Caco-2 (cell line): ENCODE measurements around the gene SLC34A3. TPM values are rescaled to one million over a fixed set of nuclear protein-coding genes. Genes with fewer than 3 reads are reported as not detected.
A peak's percentile ranks its signal among the peaks of the same experiment; 100 is the strongest.

Experiments used
- BruUV-seq: library from RNA; stranded (reverse); fragments of 400-500 nt; replicated peaks from 2 replicates; lab custom pipeline; 2021; lab: Mats Ljungman, UMichigan
- CTCF ChIA-PET: fragments of 300-600 bp; sonication (Branson Sonifier 250); formaldehyde crosslinking; loops from one replicate; lab custom pipeline; 2022; ENCODE audit warnings: antibody characterized with exemption; lab: Charles Lee
- POLR2A ChIA-PET: fragments of 300-600 bp; sonication (Branson Sonifier 250); formaldehyde crosslinking; loops from one replicate; lab custom pipeline; 2022; ENCODE audit warnings: antibody characterized with exemption; lab: Charles Lee
- DNase-seq, 2 experiments: peaks; one replicate each; pipeline versions ENCODE4 v3.0.0 to v3.0.0-alpha.2; 2020 to 2022
- H3K27me3 ChIP-seq: replicated peaks from 2 replicates; pipeline ENCODE4 v1.6.0; 2011; ENCODE audit warnings: low read length; ENCODE audit not compliant: control insufficient read depth, insufficient read depth
- H3K36me3 ChIP-seq: 2 replicates; pipeline ENCODE4 v1.5.1; 2011; ENCODE audit warnings: low read length; ENCODE audit not compliant: control insufficient read depth, insufficient read depth
- H3K4me1 ChIP-seq: fragments of 250-450 bp; sonication (Bioruptor Pico); 2 replicates; pipeline ENCODE4 v1.5.1; 2020; ENCODE audit warnings: mild to moderate bottlenecking
- H3K4me3 ChIP-seq: 2 replicates; pipeline ENCODE4 v1.5.1; 2011; ENCODE audit warnings: low read depth, mild to moderate bottlenecking, control low read depth, low read length
- H3K9me3 ChIP-seq: fragments of 250-450 bp; sonication (Bioruptor Pico); 2 replicates; pipeline ENCODE4 v1.5.1; 2020; ENCODE audit warnings: mild to moderate bottlenecking, moderate library complexity
- H3K27ac Mint-ChIP-seq: one replicate; pipeline ENCODE4 v1.8.0; 2022; ENCODE audit warnings: mixed read lengths; ENCODE audit not compliant: unreplicated experiment
- H3K27me3 Mint-ChIP-seq: one replicate; pipeline ENCODE4 v1.8.0; 2022; ENCODE audit warnings: mixed read lengths; ENCODE audit not compliant: insufficient read depth, unreplicated experiment
- H3K36me3 Mint-ChIP-seq: one replicate; pipeline ENCODE4 v1.8.0; 2022; ENCODE audit warnings: mild to moderate bottlenecking, mixed read lengths; ENCODE audit not compliant: insufficient read depth, unreplicated experiment
- H3K4me1 Mint-ChIP-seq: one replicate; pipeline ENCODE4 v1.8.0; 2022; ENCODE audit warnings: low read depth, mixed read lengths; ENCODE audit not compliant: unreplicated experiment
- H3K4me3 Mint-ChIP-seq: one replicate; pipeline ENCODE4 v1.8.0; 2022; ENCODE audit warnings: mild to moderate bottlenecking, moderate library complexity, mixed read lengths; ENCODE audit not compliant: unreplicated experiment
- H3K9me3 Mint-ChIP-seq: one replicate; pipeline ENCODE4 v1.8.0; 2022; ENCODE audit warnings: mixed read lengths; ENCODE audit not compliant: unreplicated experiment
- intact Hi-C: fragments of 100-400 bp; cut with micrococcal nuclease; formaldehyde crosslinking; loops from one replicate; pipeline ENCODE4 v1.10.0; 2022; ENCODE audit not compliant: unreplicated experiment
- total RNA-seq: library from RNA; stranded (reverse); gene quantifications from 2 replicates; pipeline ENCODE4 v1.2.3, GENCODE V29; 2022
- TF ChIP-seq, protein P1 (sequence below), 2 experiments: fragments of 200-600 bp in 1 of 2; IDR thresholded peaks; 1 replicate in 1 of 2; 2 replicates in 1 of 2; pipeline versions ENCODE4 v1.5.1 to v1.8.0; 2011 to 2022; ENCODE audit warnings: antibody characterized with exemption in 1 of 2, control low read depth in 1 of 2, inconsistent platforms in 1 of 2, low read depth in 1 of 2, low read length in 1 of 2, mild to moderate bottlenecking in 1 of 2, moderate library complexity in 1 of 2; ENCODE audit not compliant: insufficient read depth in 1 of 2, severe bottlenecking in 1 of 2, unreplicated experiment in 1 of 2

The SLC34A3 gene
- total RNA-seq, 1 experiment from 2014 or later: not detected

DNA sequence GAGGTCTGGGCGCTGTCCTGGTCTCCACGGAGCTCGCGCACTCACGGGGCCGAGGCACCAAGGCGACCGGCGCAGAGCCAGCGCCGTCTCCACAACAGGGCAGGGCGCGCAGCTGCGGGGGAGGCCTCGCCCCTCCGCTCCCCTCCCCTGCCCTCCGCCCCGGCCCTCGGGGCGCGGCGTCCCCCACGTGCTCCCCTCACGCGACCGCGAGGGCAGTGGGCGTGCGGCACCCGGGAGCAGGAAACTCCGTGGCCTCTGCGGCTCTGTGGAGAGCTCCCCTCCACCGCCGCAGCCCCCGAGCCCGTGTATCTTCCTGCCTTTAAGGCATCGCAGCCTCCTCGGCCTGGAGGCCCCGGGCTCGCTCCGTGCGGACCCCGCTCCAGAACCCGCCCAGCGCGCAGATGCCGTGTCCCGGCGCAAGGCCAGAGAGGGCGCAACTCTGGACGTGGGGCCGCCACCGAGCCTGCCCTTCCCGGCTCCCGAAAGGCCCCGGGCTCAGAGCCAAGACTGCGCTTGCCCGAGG is 9.7 kb downstream of the SLC34A3 start:
- intact Hi-C loops: loop anchor here (2.0 to 10.0 kb wide), 3 partner anchors 18 to 446 kb away; partner anchors contain the start of genes CCDC183, RNF208 and TMEM141
- Histone ChIP-seq H3K27me3 (no peaks in the 10 kb centered on the region), H3K4me3 (peak overlapping the region; percentile 80), H3K36me3 (peaks cover 2% of the 10 kb centered on the region; the same call in 1 of the 2 replicates), H3K9me3 (no peaks in the 10 kb centered on the region), H3K4me1 (peaks cover 31% of the 10 kb centered on the region)
- TSS peak; percentile 61 for BruUV-seq
- ChIA-PET CTCF (interaction anchor here (0.8 to 2.7 kb wide), 11 partner anchors 11 to 293 kb away, joined by 3 to 13 read pairs (median 4); partner anchors contain the start of gene NRARP), POLR2A (interaction anchor here (0.5 to 2.4 kb wide), 31 partner anchors 9 to 1333 kb away, joined by 3 to 39 read pairs (median 4); partner anchors contain the start of genes CAMSAP1, ENTPD8, MAN1B1 and MRPL41)
- H3K4me1 Mint-ChIP-seq: peaks cover 7% of the 10 kb centered on the region
- no peaks in the 10 kb centered on the region for H3K9me3 Mint-ChIP-seq
- peaks cover 3% of the 10 kb centered on the region for H3K27me3 Mint-ChIP-seq
- DNase-seq: no peak
- TF ChIP-seq, protein P1, sequence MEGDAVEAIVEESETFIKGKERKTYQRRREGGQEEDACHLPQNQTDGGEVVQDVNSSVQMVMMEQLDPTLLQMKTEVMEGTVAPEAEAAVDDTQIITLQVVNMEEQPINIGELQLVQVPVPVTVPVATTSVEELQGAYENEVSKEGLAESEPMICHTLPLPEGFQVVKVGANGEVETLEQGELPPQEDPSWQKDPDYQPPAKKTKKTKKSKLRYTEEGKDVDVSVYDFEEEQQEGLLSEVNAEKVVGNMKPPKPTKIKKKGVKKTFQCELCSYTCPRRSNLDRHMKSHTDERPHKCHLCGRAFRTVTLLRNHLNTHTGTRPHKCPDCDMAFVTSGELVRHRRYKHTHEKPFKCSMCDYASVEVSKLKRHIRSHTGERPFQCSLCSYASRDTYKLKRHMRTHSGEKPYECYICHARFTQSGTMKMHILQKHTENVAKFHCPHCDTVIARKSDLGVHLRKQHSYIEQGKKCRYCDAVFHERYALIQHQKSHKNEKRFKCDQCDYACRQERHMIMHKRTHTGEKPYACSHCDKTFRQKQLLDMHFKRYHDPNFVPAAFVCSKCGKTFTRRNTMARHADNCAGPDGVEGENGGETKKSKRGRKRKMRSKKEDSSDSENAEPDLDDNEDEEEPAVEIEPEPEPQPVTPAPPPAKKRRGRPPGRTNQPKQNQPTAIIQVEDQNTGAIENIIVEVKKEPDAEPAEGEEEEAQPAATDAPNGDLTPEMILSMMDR (IDR thresholded peaks at IDR 0.05; ENCODE audit: insufficient read depth in 1 of 2, low read depth in 1 of 2, low read length in 1 of 2, severe bottlenecking in 1 of 2, unreplicated experiment in 1 of 2): peak in 1 of 2 experiments; percentile 43
- H3K36me3 Mint-ChIP-seq: peaks cover 58% of the 10 kb centered on the region
- H3K4me3 Mint-ChIP-seq: peak overlapping the region; percentile 80
- H3K27ac Mint-ChIP-seq: peak overlapping the region; percentile 95

DNA sequence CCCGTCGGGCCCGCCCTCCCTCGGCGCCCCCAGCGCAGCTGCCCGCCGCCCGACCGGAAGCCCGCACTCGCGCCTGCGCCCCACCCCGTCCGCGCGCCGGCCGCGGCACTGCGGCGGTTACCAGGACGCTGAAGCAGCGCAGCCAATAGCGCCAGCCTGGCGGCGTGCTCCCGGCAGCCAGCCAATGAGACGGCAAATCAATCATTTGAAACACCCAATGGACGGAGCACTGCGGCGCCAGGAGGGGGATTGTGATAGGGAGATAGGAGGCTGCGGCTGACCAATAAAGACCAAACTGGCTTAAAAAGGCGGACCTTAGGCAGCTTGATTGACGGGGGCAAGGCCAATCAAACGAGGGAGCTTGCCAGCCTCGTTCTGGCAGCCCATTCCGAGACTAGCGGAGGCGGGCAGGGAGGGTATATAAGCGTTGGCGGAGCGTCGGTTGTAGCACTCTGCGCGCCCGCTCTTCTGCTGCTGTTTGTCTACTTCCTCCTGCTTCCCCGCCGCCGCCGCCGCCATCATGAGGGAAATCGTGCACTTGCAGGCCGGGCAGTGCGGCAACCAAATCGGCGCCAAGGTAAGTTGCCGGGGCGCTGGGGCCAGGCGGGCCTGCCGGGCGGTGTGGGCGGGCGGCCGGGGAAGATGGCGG is 10.3 kb downstream of the SLC34A3 start, which contains the start of gene TUBB4B:
TSS of gene TUBB4B (plus strand) at position 447 of the 649 bp plus-strand sequence. CDS start at position 521, 74 bp downstream.
- peak; percentile 98 to 100 for DNase-seq
- H3K4me3 ChIP-seq: peak within 1 kb of the TSS; percentile 80
- CTCF ChIA-PET: interaction anchor here (0.6 to 2.7 kb wide), 12 partner anchors 13 to 293 kb away, joined by 3 to 13 read pairs (median 4); partner anchors contain the start of genes NRARP, SAPCD2 and TPRN
- no TSS peak for BruUV-seq
- no peaks in the 10 kb centered on the region for H3K9me3 Mint-ChIP-seq
- H3K36me3 Mint-ChIP-seq: peaks cover 62% of the 10 kb centered on the region
- H3K4me1 Mint-ChIP-seq: peaks cover 7% of the 10 kb centered on the region
- no peaks in the 10 kb centered on the region for H3K27me3 ChIP-seq
- H3K9me3 ChIP-seq: no peaks in the 10 kb centered on the region
- peaks cover 2% of the 10 kb centered on the region; the same call in 1 of the 2 replicates for H3K36me3 ChIP-seq
- TF ChIP-seq, protein P1 (IDR thresholded peaks at IDR 0.05; ENCODE audit: insufficient read depth in 1 of 2, low read depth in 1 of 2, low read length in 1 of 2, severe bottlenecking in 1 of 2, unreplicated experiment in 1 of 2): no peak
- H3K27me3 Mint-ChIP-seq: peaks cover 3% of the 10 kb centered on the region
- POLR2A ChIA-PET: interaction anchor here (0.5 to 2.4 kb wide), 31 partner anchors 9 to 1334 kb away, joined by 3 to 39 read pairs (median 4); partner anchors contain the start of genes CAMSAP1, ENTPD8, MAN1B1 and MRPL41
- peak within 1 kb of the TSS; percentile 95 for H3K27ac Mint-ChIP-seq
- intact Hi-C loops: loop anchor here (1.0 to 10.0 kb wide), 4 partner anchors 14 to 446 kb away; partner anchors contain the start of genes CCDC183, NELFB, RNF208 and TMEM141
- peak within 1 kb of the TSS; percentile 80 for H3K4me3 Mint-ChIP-seq
- peaks cover 28% of the 10 kb centered on the region for H3K4me1 ChIP-seq
